Transverse colon (tissue), 4 donors: Measurements from ENCODE around the gene TPM4. TPM values are rescaled to one million over a fixed set of nuclear protein-coding genes. Genes with fewer than 3 reads are reported as not detected.

Source experiments
- DNase-seq: peaks from one replicate; pipeline ENCODE4 v3.0.0-alpha.2; 2019
- H3K27ac ChIP-seq, 4 donors: fragments of 200-600 bp; sonication (generic); 2 replicates each; pipeline ENCODE4 v1.5.1; 2016 to 2018; ENCODE audit warnings: inconsistent platforms in 4 of 4
- H3K27me3 ChIP-seq: fragments of 200-600 bp; sonication (generic); 2 replicates; pipeline ENCODE4 v1.5.1; 2017; ENCODE audit warnings: inconsistent platforms
- H3K36me3 ChIP-seq, 4 donors: fragments of 200-600 bp; sonication (generic); 2 replicates each; pipeline ENCODE4 v1.5.1; 2017 to 2019; ENCODE audit warnings: inconsistent platforms in 4 of 4
- H3K4me1 ChIP-seq, 4 donors: fragments of 200-600 bp; sonication (generic); 2 replicates each; pipeline ENCODE4 v1.5.1; 2017 to 2020; ENCODE audit warnings: inconsistent platforms in 4 of 4
- H3K4me3 ChIP-seq, 4 donors: fragments of 200-600 bp; sonication (generic); 1 replicate in 1 of 4; 2 replicates in 3 of 4; pipeline versions ENCODE4 v1.5.1 to v1.6.1; 2017 to 2019; ENCODE audit warnings: inconsistent platforms in 4 of 4
- H3K9me3 ChIP-seq, 2 donors: fragments of 200-600 bp; sonication (generic); 2 replicates each; pipeline ENCODE4 v1.5.1; 2017 to 2019; ENCODE audit warnings: inconsistent platforms in 2 of 2
- EP300 ChIP-seq: sonication (generic); formaldehyde crosslinking; IDR thresholded peaks from one replicate; pipeline ENCODE4 v1.6.1; 2017; ENCODE audit warnings: antibody characterized with exemption, low read depth
- POLR2A ChIP-seq: fragments of 450-650 bp; IDR thresholded peaks from one replicate; pipeline ENCODE4 v1.6.1; 2016; ENCODE audit warnings: antibody characterized with exemption, mild to moderate bottlenecking, moderate library complexity
- POLR2AphosphoS5 ChIP-seq, 3 donors: sonication (generic); formaldehyde crosslinking; IDR thresholded peaks; one replicate each; pipeline ENCODE4 v1.6.1; 2016; ENCODE audit warnings: antibody characterized with exemption in 3 of 3
- WGBS, 2 donors: methylation state at CpG; one replicate each; pipeline ENCODE4 v1.1.5; 2018; ENCODE audit warnings: low coverage in 1 of 2; 5-methylcytosine and 5-hydroxymethylcytosine counted together
- in situ Hi-C, 4 donors: fragments of 200-750 bp; cut with MboI; loops; one replicate each; pipeline versions ENCODE4 v1.15.0 to v1.15.1; 2017; ENCODE audit warnings: low sequenced_read_pairs in 3 of 4, low pct_ligation_motif_present in 1 of 4, low pct_unique_long_range_greater_than_20kb in 1 of 4
- intact Hi-C: fragments of 100-400 bp; cut with DNase I; formaldehyde crosslinking; loops from one replicate; pipeline ENCODE4 v1.15.1; 2023; ENCODE audit warnings: low total_unique reads
- total RNA-seq, 4 donors: library from RNA; depleted of rRNA; stranded (reverse); fragments of >200 nt; gene quantifications; one replicate each; pipeline ENCODE4 v1.1.0, GENCODE V29; 2016
- TF ChIP-seq, protein P1 (sequence below), 5 experiments: fragments of 200-600 bp in 3 of 5; fragments of 450-650 bp in 2 of 5; sonication (generic) in 3 of 5; IDR thresholded peaks; 1 replicate in 2 of 5; 2 replicates in 3 of 5; pipeline ENCODE4 v1.5.1; 2016 to 2017; ENCODE audit warnings: antibody characterized with exemption in 5 of 5, inconsistent platforms in 3 of 5, mild to moderate bottlenecking in 2 of 5, moderate library complexity in 1 of 5

Gene TPM4
- total RNA-seq, 4 donors from 2014 or later, result 228 to 491 (median 288) TPM

DNA sequence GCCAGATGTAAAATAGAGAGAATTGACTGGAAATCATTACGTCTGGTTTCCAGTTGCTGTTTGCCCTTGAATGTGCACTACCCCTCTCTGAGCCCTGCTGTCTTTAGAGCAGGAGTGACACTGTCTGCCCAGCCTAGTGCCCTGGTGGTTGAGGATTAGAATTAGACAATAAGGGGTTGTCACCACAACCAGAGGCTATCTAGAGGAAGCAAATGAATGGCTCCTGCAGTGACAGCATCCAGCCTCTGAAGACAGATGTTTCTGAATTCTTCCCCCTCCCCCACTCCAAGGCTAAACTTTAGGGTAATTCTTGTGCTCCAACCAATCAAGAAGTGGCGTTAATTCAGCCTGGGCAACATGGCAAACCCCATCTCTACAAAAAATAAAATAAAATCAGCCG, 37.4 kb downstream of the TPM4 start:
- Histone ChIP-seq H3K4me3 (no peak overlapping the region), H3K27me3 (no peaks in the 10 kb centered on the region), H3K36me3 (peaks cover 0 to 8% (median 0%) of the 10 kb centered on the region in 4 donors), H3K27ac (peak overlapping the region in 3 of 4 donors; percentile 40 to 54 (median 52)), H3K4me1 (peaks cover 38 to 65% (median 42%) of the 10 kb centered on the region in 4 donors), H3K9me3 (no peaks in the 10 kb centered on the region)
- TF ChIP-seq, protein P1, sequence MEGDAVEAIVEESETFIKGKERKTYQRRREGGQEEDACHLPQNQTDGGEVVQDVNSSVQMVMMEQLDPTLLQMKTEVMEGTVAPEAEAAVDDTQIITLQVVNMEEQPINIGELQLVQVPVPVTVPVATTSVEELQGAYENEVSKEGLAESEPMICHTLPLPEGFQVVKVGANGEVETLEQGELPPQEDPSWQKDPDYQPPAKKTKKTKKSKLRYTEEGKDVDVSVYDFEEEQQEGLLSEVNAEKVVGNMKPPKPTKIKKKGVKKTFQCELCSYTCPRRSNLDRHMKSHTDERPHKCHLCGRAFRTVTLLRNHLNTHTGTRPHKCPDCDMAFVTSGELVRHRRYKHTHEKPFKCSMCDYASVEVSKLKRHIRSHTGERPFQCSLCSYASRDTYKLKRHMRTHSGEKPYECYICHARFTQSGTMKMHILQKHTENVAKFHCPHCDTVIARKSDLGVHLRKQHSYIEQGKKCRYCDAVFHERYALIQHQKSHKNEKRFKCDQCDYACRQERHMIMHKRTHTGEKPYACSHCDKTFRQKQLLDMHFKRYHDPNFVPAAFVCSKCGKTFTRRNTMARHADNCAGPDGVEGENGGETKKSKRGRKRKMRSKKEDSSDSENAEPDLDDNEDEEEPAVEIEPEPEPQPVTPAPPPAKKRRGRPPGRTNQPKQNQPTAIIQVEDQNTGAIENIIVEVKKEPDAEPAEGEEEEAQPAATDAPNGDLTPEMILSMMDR (IDR thresholded peaks at IDR 0.05), result no peak
- TF ChIP-seq POLR2A (no peak), POLR2AphosphoS5 (IDR thresholded peaks at IDR 0.05) (no peak), EP300 (no peak)
- WGBS, 2 donors, result 66 to 78% methylated on average over 2 to 3 of the region's 3 CpGs
- DNase-seq, result no peak
- intact Hi-C loops (no loop called here), in situ Hi-C loops (no loop called here)

DNA sequence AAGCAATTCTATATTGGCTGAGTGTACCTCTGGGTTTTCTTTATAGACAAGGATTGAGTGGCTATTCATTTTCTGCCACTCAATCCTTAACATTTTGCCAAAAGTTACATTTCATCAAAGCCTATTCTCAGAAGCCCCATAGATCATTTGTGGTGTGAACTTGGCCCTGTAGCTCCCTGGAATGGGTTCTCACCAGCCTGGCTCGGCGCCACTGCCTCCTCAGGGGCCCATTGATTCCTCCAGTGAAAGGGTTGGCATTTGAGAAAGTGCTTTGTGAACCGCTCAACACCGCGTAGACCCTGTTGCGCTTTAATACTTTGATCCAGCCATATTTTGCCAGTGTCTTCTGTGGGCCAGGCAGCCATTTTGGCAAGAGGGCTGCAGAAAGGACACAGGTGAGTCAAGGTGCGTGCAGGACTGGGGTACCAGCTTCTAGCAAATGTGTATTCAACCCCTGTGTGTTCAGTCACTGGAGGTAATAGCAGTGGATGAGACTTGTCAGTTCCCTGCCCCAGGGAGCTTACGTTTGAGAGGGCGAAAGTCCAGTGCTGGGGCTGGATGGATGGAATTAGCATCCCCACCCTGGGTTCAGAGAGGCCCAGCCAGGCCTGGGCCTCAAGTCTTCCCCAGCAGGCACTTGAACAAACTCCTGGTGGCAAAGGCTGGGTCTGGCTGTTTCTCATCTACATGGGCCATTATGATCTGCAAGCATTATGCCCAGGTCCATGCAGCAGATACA, 39.2 kb downstream of the TPM4 start:
- no peak overlapping the region for H3K4me3 ChIP-seq
- no peaks in the 10 kb centered on the region for H3K27me3 ChIP-seq
- peaks cover 38 to 79% (median 46%) of the 10 kb centered on the region in 4 donors for H3K4me1 ChIP-seq
- peak overlapping the region; percentile 42 to 54 (median 50) for H3K27ac ChIP-seq
- H3K36me3 ChIP-seq, result peaks cover 0 to 12% (median 0%) of the 10 kb centered on the region in 4 donors
- TF ChIP-seq POLR2AphosphoS5 (IDR thresholded peaks at IDR 0.05), result peak in 1 of 3 donors; percentile 25
- TF ChIP-seq, protein P1 (IDR thresholded peaks at IDR 0.05), result no peak
- peak; percentile 51 for DNase-seq
- intact Hi-C loops, result loop anchor here (5.0 kb wide), 1 partner anchor 73 kb away; no protein-coding TSS in a partner anchor
- 89 to 100% methylated on average over 1 to 9 of the region's 9 CpGs for WGBS, 2 donors
- no peaks in the 10 kb centered on the region for H3K9me3 ChIP-seq
- in situ Hi-C loops, result no loop called here

DNA sequence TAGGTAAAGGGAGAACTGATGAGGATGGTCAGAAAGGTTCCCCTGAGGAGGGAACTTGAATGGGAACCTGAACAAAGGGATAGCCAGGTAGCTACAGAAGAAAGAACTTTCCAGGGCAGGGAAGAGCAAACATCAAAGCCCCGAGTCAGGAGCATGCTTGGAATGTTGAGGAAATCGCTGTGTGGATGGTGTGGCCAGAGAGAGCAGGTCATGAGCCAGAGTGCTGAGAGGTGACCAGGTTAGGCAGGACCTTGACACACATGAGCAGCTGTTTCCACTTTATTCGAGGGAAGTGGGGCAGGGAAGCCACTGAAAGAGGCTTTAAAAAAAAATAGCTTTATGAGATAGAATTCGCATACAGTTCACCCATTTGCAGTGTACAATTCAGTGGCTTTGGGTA, 39.8 kb downstream of the TPM4 start:
- Histone ChIP-seq H3K27me3 (no peaks in the 10 kb centered on the region), H3K4me3 (no peak overlapping the region), H3K36me3 (peaks cover 0 to 12% (median 0%) of the 10 kb centered on the region in 4 donors), H3K9me3 (no peaks in the 10 kb centered on the region), H3K27ac (peak overlapping the region in 2 of 4 donors; percentile 15 to 85), H3K4me1 (peaks cover 35 to 74% (median 43%) of the 10 kb centered on the region in 4 donors)
- in situ Hi-C loops, result no loop called here
- DNase-seq, result no peak
- TF ChIP-seq POLR2A (no peak), EP300 (no peak), POLR2AphosphoS5 (IDR thresholded peaks at IDR 0.05) (no peak)
- TF ChIP-seq, protein P1 (IDR thresholded peaks at IDR 0.05), result no peak
- intact Hi-C loops, result loop anchor here (5.0 kb wide), 1 partner anchor 74 kb away; no protein-coding TSS in a partner anchor
- WGBS, 2 donors, result 56 to 63% methylated on average over 3 to 4 of the region's 4 CpGs

DNA sequence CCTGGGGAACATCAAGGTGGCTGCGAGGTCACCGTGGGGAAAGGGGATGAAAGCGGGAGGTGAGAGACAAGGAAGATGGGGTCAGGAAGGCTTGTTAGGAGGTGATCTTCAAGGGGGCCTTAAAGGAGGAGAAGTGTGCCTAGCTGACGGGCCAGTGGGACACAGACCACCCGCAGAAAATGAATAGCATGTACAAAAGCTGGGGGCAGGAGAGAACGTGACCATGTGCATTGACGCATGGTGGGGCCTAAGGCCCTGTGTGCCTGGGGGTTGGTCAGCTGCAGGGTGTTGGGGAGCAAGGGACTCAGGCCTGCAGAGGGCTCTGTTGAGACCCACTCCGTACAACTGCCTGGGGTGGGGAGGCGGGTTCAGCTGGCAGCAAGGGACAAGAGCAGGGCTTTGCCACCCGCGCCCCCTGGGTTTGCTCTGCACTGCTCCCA, 41.3 kb downstream of the TPM4 start:
- intact Hi-C loops (loop anchor here (5.0 kb wide), 1 partner anchor 75 kb away; no protein-coding TSS in a partner anchor), in situ Hi-C loops (no loop called here)
- H3K27me3 ChIP-seq, result no peaks in the 10 kb centered on the region
- H3K4me3 ChIP-seq, result no peak overlapping the region
- WGBS, 2 donors, result 85 to 90% methylated on average over 2 to 11 of the region's 11 CpGs
- H3K27ac ChIP-seq, result peak overlapping the region; percentile 66 to 85 (median 76)
- H3K9me3 ChIP-seq, result no peaks in the 10 kb centered on the region
- DNase-seq, result peak; percentile 51
- TF ChIP-seq, protein P1 (IDR thresholded peaks at IDR 0.05), result no peak
- TF ChIP-seq POLR2A, result no peak
- no peak for TF ChIP-seq POLR2AphosphoS5 (IDR thresholded peaks at IDR 0.05)
- no peak for TF ChIP-seq EP300
- peaks cover 24 to 67% (median 38%) of the 10 kb centered on the region in 4 donors for H3K4me1 ChIP-seq
- peaks cover 0 to 27% (median 6%) of the 10 kb centered on the region in 4 donors for H3K36me3 ChIP-seq
